GM12878 (cell line): ENCODE results near the gene BCL10. TPM values are rescaled to one million over a fixed set of nuclear protein-coding genes. Genes with fewer than 3 reads are reported as not detected.

Experiments
- ATAC-seq: fragments of 200-7000 bp; cut with Tn5 transposase; 3 replicates; pipeline ENCODE4 v1.9.1; 2020; ENCODE audit warnings: mild to moderate bottlenecking, moderate library complexity
- BruUV-seq: library from RNA; stranded (reverse); fragments of 400-500 nt; replicated peaks from 2 replicates; lab custom pipeline; 2021; lab: Mats Ljungman, UMichigan
- CTCF ChIA-PET: fragments of 300-600 bp; sonication (Branson Sonifier 250); formaldehyde crosslinking; extraction: SDS; loops from one replicate; lab custom pipeline; 2021; ENCODE audit warnings: inconsistent platforms; lab: Yijun Ruan, JAX
- POLR2A ChIA-PET: fragments of 350-600 bp; formaldehyde crosslinking; extraction: SDS; loops from one replicate; lab custom pipeline; 2021; ENCODE audit warnings: inconsistent platforms; lab: Charles Lee
- RAD21 ChIA-PET: fragments of 300-600 bp; sonication (Branson Sonifier 250); formaldehyde crosslinking; loops from one replicate; lab custom pipeline; 2023; ENCODE audit warnings: antibody characterized with exemption; ENCODE audit not compliant: unreplicated experiment; lab: Charles Lee
- SMC1A ChIA-PET: fragments of 300-600 bp; sonication (Branson Sonifier 250); formaldehyde crosslinking; loops from one replicate; lab custom pipeline; 2023; ENCODE audit not compliant: unreplicated experiment, uncharacterized antibody; lab: Charles Lee
- DNase-seq: peaks from one replicate; pipeline ENCODE4 v3.0.0-alpha.2; 2011; ENCODE audit warnings: low read depth, low spot score
- FAIRE-seq: peaks from 3 replicates; lab custom pipeline; 2011; peaks lifted over from hg19 to GRCh38; lab: Jason Lieb, UNC
- H2AFZ ChIP-seq: 2 replicates; pipeline ENCODE4 v1.6.0; 2011; ENCODE audit warnings: low read depth, low read length, control low read depth; ENCODE audit not compliant: control insufficient read depth
- H3K27ac ChIP-seq: 2 replicates; pipeline ENCODE4 v1.5.1; 2011; ENCODE audit warnings: control low read depth; ENCODE audit not compliant: control insufficient read depth, insufficient read depth
- H3K27me3 ChIP-seq, 2 experiments: replicated peaks in 1 of 2; 2 replicates each; pipeline versions ENCODE4 v1.6.0 to v1.6.1; 2011; ENCODE audit warnings: low read length in 1 of 2; ENCODE audit not compliant: control insufficient read depth in 2 of 2, insufficient read depth in 2 of 2
- H3K36me3 ChIP-seq, 2 experiments: 2 replicates each; pipeline ENCODE4 v1.5.1; 2011; ENCODE audit warnings: low read length in 1 of 2; ENCODE audit not compliant: control insufficient read depth in 2 of 2, insufficient read depth in 2 of 2
- H3K4me1 ChIP-seq: 2 replicates; pipeline ENCODE4 v1.6.1; 2011; ENCODE audit warnings: mild to moderate bottlenecking, low read length, moderate library complexity, mixed read lengths; ENCODE audit not compliant: control insufficient read depth, insufficient read depth
- H3K4me2 ChIP-seq: 2 replicates; pipeline ENCODE4 v1.6.0; 2011; ENCODE audit warnings: control low read depth; ENCODE audit not compliant: control insufficient read depth, insufficient read depth
- H3K4me3 ChIP-seq: fragments of 200-600 bp; sonication (generic); 2 replicates; pipeline ENCODE4 v1.5.1; 2016
- H3K79me2 ChIP-seq: 2 replicates; pipeline ENCODE4 v1.6.0; 2011; ENCODE audit warnings: low read length; ENCODE audit not compliant: control insufficient read depth, insufficient read depth
- H3K9ac ChIP-seq: 2 replicates; pipeline ENCODE4 v1.8.0; 2011; ENCODE audit warnings: low read length, control low read depth, mixed read lengths; ENCODE audit not compliant: control insufficient read depth, insufficient read depth
- H3K9me3 ChIP-seq: replicated peaks from 3 replicates; pipeline ENCODE4 v1.5.1; 2011; ENCODE audit warnings: mild to moderate bottlenecking, low read length; ENCODE audit not compliant: control insufficient read depth, insufficient read depth
- H4K20me1 ChIP-seq: 2 replicates; pipeline ENCODE4 v1.6.0; 2011; ENCODE audit not compliant: control insufficient read depth, insufficient read depth
- BRCA1 ChIP-seq: IDR thresholded peaks from 2 replicates; pipeline ENCODE4 v1.6.1; 2011; ENCODE audit warnings: low read depth, low read length, improper control_type of control experiment
- CHD4 ChIP-seq: fragments of 200-600 bp; sonication (generic); IDR thresholded peaks from 2 replicates; pipeline ENCODE4 v1.6.1; 2016; ENCODE audit warnings: mild to moderate bottlenecking
- ESRRA ChIP-seq: IDR thresholded peaks from 2 replicates; pipeline ENCODE4 v1.6.1; 2012; ENCODE audit warnings: mild to moderate bottlenecking, low read length, improper control_type of control experiment
- KLF5 ChIP-seq: fragments of 450-650 bp; IDR thresholded peaks from 2 replicates; pipeline ENCODE4 v1.6.1; 2014; ENCODE audit warnings: mild to moderate bottlenecking; ENCODE audit not compliant: partially characterized antibody
- SUZ12 ChIP-seq: fragments of 200-600 bp; sonication (generic); IDR thresholded peaks from one replicate; pipeline ENCODE4 v1.6.1; 2018; ENCODE audit warnings: antibody characterized with exemption, mild to moderate bottlenecking; ENCODE audit not compliant: unreplicated experiment
- ZNF207 ChIP-seq: fragments of 450-650 bp; IDR thresholded peaks from 2 replicates; pipeline ENCODE4 v1.6.1; 2014; ENCODE audit warnings: antibody characterized with exemption, mild to moderate bottlenecking, borderline replicate concordance
- WGBS: methylation state at CpG from one replicate; pipeline ENCODE4 v1.1.6; 2016; ENCODE audit warnings: low lambda C conversion rate; ENCODE audit not compliant: insufficient replicate concordance, insufficient coverage; ENCODE audit errors: missing lambda C conversion rate; 5-methylcytosine and 5-hydroxymethylcytosine counted together
- in situ Hi-C: fragments of 300-500 bp; cut with MboI; formaldehyde crosslinking; loops from 9 replicates; pipeline ENCODE4 v1.14.3; 2018; ENCODE audit warnings: mixed read lengths
- intact Hi-C: fragments of 100-400 bp; cut with micrococcal nuclease; formaldehyde crosslinking; loops from one replicate; pipeline ENCODE4 v1.14.2; 2022; ENCODE audit not compliant: unreplicated experiment
- polyA plus RNA-seq, 11 experiments: library from polyadenylated mRNA; depleted of rRNA in 4 of 11; unstranded in 6 of 11; stranded (reverse) in 5 of 11; fragments of >200 nt; fragmentation: Nextera tagmentation in 4 of 11; fragmentation: Illumina TruSeq in 1 of 11; extraction: Ambion mirVana in 4 of 11; extraction: Trizol in 1 of 11; gene quantifications; 1 replicate in 1 of 11; 2 replicates in 10 of 11; pipeline versions ENCODE4 v1.2.1 to v1.2.3, GENCODE V29; 2011 to 2016; ENCODE audit warnings: inconsistent platforms in 2 of 11, missing spikeins in 2 of 11, low read depth in 1 of 11
- total RNA-seq, 4 experiments: library from RNA; depleted of rRNA in 3 of 4; stranded (reverse); fragments of >200 nt in 3 of 4; fragmentation: Illumina TruSeq in 1 of 4; extraction: Trizol in 1 of 4; gene quantifications; 2 replicates each; pipeline versions ENCODE4 v1.2.1 to v1.2.3, GENCODE V29; 2013 to 2021
- TF ChIP-seq, protein P1 (sequence below): fragments of 450-650 bp; conservative IDR thresholded peaks from 2 replicates; pipeline ENCODE4 v1.6.1; 2017; ENCODE audit warnings: mild to moderate bottlenecking, moderate library complexity

The BCL10 gene
- total and polyA plus RNA-seq, 10 of the 15 experiments (the other 5 are each of a cell fraction or from before 2014, with no cell fraction given) = 10.6 to 35.2 (median 19.5) TPM

DNA sequence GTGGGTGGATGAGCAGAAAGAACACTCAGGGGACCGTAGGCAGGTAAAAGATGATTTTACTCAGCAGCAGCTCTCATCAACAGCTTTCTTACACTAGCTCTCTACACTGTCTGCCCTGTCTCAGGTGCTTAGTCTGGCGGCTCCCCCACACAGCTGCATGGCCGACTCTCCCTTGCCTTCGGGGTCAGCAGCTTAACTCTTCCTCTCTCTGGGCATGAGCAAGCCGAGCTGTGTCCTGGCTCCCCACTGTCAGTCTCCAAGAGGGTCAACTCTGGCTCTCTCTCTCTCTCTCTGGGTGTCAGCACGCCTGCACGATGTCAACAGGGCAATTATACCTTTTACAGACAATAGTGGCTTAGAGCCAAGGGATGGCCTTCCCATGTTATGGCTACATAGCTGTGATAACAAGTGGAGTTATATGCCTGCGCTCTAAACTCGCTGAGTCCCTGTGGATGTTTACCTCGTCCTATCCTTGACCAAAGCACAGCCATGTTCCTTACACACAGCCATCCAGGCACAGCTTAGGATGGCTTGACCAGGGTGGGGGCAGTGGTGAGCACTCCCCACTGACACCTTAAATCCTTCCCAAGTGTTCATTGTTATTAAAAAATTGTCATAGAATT lies 3.1 kb upstream of the BCL10 start:
- ATAC-seq (no peak), DNase-seq (no peak), FAIRE-seq (no peak)
- Histone ChIP-seq H3K9me3 (no peaks in the 10 kb centered on the region), H3K4me1 (peaks cover 4% of the 10 kb centered on the region), H3K79me2 (peaks cover 21% of the 10 kb centered on the region), H3K27me3 (no peaks in the 10 kb centered on the region), H3K9ac (no peak overlapping the region), H3K4me2 (peak overlapping the region; percentile 49; the same call in 1 of the 2 replicates), H3K36me3 (no peaks in the 10 kb centered on the region), H3K27ac (no peak overlapping the region), H2AFZ (peak overlapping the region; percentile 52), H4K20me1 (no peaks in the 10 kb centered on the region), H3K4me3 (no peak overlapping the region)
- POLR2A ChIA-PET = no interaction called here
- SMC1A ChIA-PET = interaction anchor here (11.2 kb wide), 1 partner anchor 20 kb away, joined by 110 read pairs; the partner anchor contains the start of gene C1orf52
- in situ Hi-C loops (loop anchor here (10.0 kb wide), 1 partner anchor 705 kb away; the partner anchor contains the start of gene CTBS), intact Hi-C loops (no loop called here)
- CTCF ChIA-PET = interaction anchor here (1.0 to 10.6 kb wide), 4 partner anchors 12 to 28 kb away, joined by 4 to 229 read pairs (median 4); partner anchors contain the start of gene C1orf52
- TF ChIP-seq BRCA1 (no peak), CHD4 (no peak), ESRRA (no peak), SUZ12 (no peak), ZNF207 (no peak), KLF5 (no peak)
- TF ChIP-seq, protein P1, sequence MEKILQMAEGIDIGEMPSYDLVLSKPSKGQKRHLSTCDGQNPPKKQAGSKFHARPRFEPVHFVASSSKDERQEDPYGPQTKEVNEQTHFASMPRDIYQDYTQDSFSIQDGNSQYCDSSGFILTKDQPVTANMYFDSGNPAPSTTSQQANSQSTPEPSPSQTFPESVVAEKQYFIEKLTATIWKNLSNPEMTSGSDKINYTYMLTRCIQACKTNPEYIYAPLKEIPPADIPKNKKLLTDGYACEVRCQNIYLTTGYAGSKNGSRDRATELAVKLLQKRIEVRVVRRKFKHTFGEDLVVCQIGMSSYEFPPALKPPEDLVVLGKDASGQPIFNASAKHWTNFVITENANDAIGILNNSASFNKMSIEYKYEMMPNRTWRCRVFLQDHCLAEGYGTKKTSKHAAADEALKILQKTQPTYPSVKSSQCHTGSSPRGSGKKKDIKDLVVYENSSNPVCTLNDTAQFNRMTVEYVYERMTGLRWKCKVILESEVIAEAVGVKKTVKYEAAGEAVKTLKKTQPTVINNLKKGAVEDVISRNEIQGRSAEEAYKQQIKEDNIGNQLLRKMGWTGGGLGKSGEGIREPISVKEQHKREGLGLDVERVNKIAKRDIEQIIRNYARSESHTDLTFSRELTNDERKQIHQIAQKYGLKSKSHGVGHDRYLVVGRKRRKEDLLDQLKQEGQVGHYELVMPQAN = no peak
- BruUV-seq = no TSS peak
- WGBS = 58% methylated on average over 10 of the region's 10 CpGs
- RAD21 ChIA-PET = no interaction called here
